ENCODE results near the gene SCG3. TPM values are rescaled to one million over a fixed set of nuclear protein-coding genes. Genes with fewer than 3 reads are reported as not detected.

SCG3 gene
- total RNA-seq, 1 donor from 2014 or later, result 0.04 TPM

- Histone ChIP-seq H3K27me3 (ENCODE audit: control insufficient read depth, insufficient read depth, low read length) (no peaks in the 10 kb centered on the region), H3K36me3 (ENCODE audit: control insufficient read depth, insufficient read depth, low read length) (no peaks in the 10 kb centered on the region), H3K4me3 (ENCODE audit: low read depth, low read length) (no peak overlapping the region)
- DNase-seq (ENCODE audit: low read depth), result no peak
- TF ChIP-seq CTCF (IDR thresholded peaks at IDR 0.05; ENCODE audit: insufficient read depth, low read length, poor library complexity, severe bottlenecking), result no peak
Observed at GRCh38 chr15:51718746-51719145, 37.4 kb downstream of the SCG3 start.

GRCh38 chr15:51720201-51720995 lies 39.1 kb downstream of the SCG3 start:
- H3K27me3 ChIP-seq (ENCODE audit: control insufficient read depth, insufficient read depth, low read length), result no peaks in the 10 kb centered on the region
- H3K36me3 ChIP-seq (ENCODE audit: control insufficient read depth, insufficient read depth, low read length), result no peaks in the 10 kb centered on the region
- H3K4me3 ChIP-seq (ENCODE audit: low read depth, low read length), result no peak overlapping the region
- no peak for DNase-seq (ENCODE audit: low read depth)
- no peak for TF ChIP-seq CTCF (IDR thresholded peaks at IDR 0.05; ENCODE audit: insufficient read depth, low read length, poor library complexity, severe bottlenecking)

GRCh38 chr15:51721199-51721960 lies 40.1 kb downstream of the SCG3 start:
- Histone ChIP-seq H3K36me3 (ENCODE audit: control insufficient read depth, insufficient read depth, low read length) (no peaks in the 10 kb centered on the region), H3K27me3 (ENCODE audit: control insufficient read depth, insufficient read depth, low read length) (no peaks in the 10 kb centered on the region), H3K4me3 (ENCODE audit: low read depth, low read length) (no peak overlapping the region)
- TF ChIP-seq CTCF (IDR thresholded peaks at IDR 0.05; ENCODE audit: insufficient read depth, low read length, poor library complexity, severe bottlenecking), result no peak
- DNase-seq (ENCODE audit: low read depth), result no peak

GRCh38 chr15:51724199-51724598 lies 42.9 kb downstream of the SCG3 start:
- no peaks in the 10 kb centered on the region for H3K27me3 ChIP-seq (ENCODE audit: control insufficient read depth, insufficient read depth, low read length)
- no peak for TF ChIP-seq CTCF (IDR thresholded peaks at IDR 0.05; ENCODE audit: insufficient read depth, low read length, poor library complexity, severe bottlenecking)
- H3K4me3 ChIP-seq (ENCODE audit: low read depth, low read length), result no peak overlapping the region
- DNase-seq (ENCODE audit: low read depth), result no peak
- no peaks in the 10 kb centered on the region for H3K36me3 ChIP-seq (ENCODE audit: control insufficient read depth, insufficient read depth, low read length)

GRCh38 chr15:51724673-51725072 lies 43.4 kb downstream of the SCG3 start:
- Histone ChIP-seq H3K4me3 (ENCODE audit: low read depth, low read length) (no peak overlapping the region), H3K27me3 (ENCODE audit: control insufficient read depth, insufficient read depth, low read length) (no peaks in the 10 kb centered on the region), H3K36me3 (ENCODE audit: control insufficient read depth, insufficient read depth, low read length) (no peaks in the 10 kb centered on the region)
- no peak for DNase-seq (ENCODE audit: low read depth)
- no peak for TF ChIP-seq CTCF (IDR thresholded peaks at IDR 0.05; ENCODE audit: insufficient read depth, low read length, poor library complexity, severe bottlenecking)
